GM10248 (cell line): ENCODE measurements around the gene RRAGD.

Source experiments
- CTCF ChIA-PET: fragments of 300-600 bp; sonication (Branson Sonifier 250); formaldehyde crosslinking; extraction: SDS; loops from one replicate; lab custom pipeline; 2021; ENCODE audit warnings: antibody characterized with exemption; lab: Yijun Ruan, JAX
- POLR2A ChIA-PET: fragments of 350-650 bp; sonication (Branson Sonifier 250); formaldehyde crosslinking; extraction: SDS; loops from one replicate; lab custom pipeline; 2020; ENCODE audit warnings: antibody characterized with exemption; lab: Yijun Ruan, JAX
- DNase-seq: peaks from one replicate; pipeline ENCODE4 v3.0.0; 2012; ENCODE audit errors: extremely low spot score
- TF ChIP-seq, protein P1 (sequence below): IDR thresholded peaks from 2 replicates; pipeline ENCODE4 v1.5.1; 2012; ENCODE audit warnings: mild to moderate bottlenecking, low read depth; ENCODE audit errors: extremely low read depth, missing control alignments, control extremely low read depth

RRAGD gene

GRCh38 chr6:89410231-89410761 is 1.8 kb downstream of the RRAGD start:
- no peak for DNase-seq
- ChIA-PET CTCF (interaction anchor here (2.2 to 6.8 kb wide), 3 partner anchors 22 to 43 kb away, joined by 12 to 26 read pairs (median 14); no protein-coding TSS in a partner anchor), POLR2A (no interaction called here)
- TF ChIP-seq, protein P1, sequence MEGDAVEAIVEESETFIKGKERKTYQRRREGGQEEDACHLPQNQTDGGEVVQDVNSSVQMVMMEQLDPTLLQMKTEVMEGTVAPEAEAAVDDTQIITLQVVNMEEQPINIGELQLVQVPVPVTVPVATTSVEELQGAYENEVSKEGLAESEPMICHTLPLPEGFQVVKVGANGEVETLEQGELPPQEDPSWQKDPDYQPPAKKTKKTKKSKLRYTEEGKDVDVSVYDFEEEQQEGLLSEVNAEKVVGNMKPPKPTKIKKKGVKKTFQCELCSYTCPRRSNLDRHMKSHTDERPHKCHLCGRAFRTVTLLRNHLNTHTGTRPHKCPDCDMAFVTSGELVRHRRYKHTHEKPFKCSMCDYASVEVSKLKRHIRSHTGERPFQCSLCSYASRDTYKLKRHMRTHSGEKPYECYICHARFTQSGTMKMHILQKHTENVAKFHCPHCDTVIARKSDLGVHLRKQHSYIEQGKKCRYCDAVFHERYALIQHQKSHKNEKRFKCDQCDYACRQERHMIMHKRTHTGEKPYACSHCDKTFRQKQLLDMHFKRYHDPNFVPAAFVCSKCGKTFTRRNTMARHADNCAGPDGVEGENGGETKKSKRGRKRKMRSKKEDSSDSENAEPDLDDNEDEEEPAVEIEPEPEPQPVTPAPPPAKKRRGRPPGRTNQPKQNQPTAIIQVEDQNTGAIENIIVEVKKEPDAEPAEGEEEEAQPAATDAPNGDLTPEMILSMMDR = no peak

- ChIA-PET POLR2A (no interaction called here), CTCF (interaction anchor here (1.3 to 6.8 kb wide), 2 partner anchors 23 to 38 kb away, joined by 3 to 26 read pairs; no protein-coding TSS in a partner anchor)
- TF ChIP-seq, protein P1 = no peak
- DNase-seq = no peak
Measured at GRCh38 chr6:89409461-89410035, 2.5 kb downstream of the RRAGD start.

GRCh38 chr6:89406141-89406540 is 5.9 kb downstream of the RRAGD start:
- DNase-seq = no peak
- POLR2A ChIA-PET = no interaction called here
- CTCF ChIA-PET = interaction anchor here (1.2 to 1.6 kb wide), 3 partner anchors 9 to 34 kb away, joined by 3 to 7 read pairs (median 4); no protein-coding TSS in a partner anchor
- TF ChIP-seq, protein P1 = no peak

DNA sequence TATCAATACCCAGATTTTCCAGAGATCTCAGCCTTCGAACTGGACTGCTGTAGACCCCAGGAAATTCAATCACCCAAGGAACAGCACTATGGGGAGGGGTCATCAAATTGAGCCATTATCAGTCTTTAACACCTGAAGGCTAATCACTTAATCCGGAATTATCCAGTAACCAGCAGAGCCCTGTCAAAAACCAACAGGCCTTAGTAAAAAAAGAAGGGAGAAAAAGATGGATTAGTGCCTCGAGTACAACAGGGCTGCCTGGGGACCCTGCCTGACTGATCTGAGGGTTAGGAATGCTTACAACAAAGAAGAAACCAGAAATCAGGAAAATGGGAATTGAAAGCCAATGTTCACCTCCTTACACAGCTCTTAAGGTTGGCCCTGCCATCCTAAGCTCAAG is 7.6 kb downstream of the RRAGD start:
- no peak for DNase-seq
- TF ChIP-seq, protein P1 = no peak
- POLR2A ChIA-PET = no interaction called here
- CTCF ChIA-PET = interaction anchor here (1.2 kb wide), 1 partner anchor 33 kb away, joined by 7 read pairs; no protein-coding TSS in a partner anchor

- TF ChIP-seq, protein P1 = no peak
- ChIA-PET CTCF (interaction anchor here (2.0 to 2.2 kb wide), 2 partner anchors 29 to 31 kb away, joined by 6 to 13 read pairs; no protein-coding TSS in a partner anchor), POLR2A (interaction anchor here (1.0 kb wide), 1 partner anchor 13 kb away, joined by 3 read pairs; no protein-coding TSS in a partner anchor)
- no peak for DNase-seq
Measured at GRCh38 chr6:89402776-89403175, 9.3 kb downstream of the RRAGD start.

- TF ChIP-seq, protein P1 = no peak
- ChIA-PET POLR2A (no interaction called here), CTCF (interaction anchor here (0.9 to 2.1 kb wide), 3 partner anchors 16 to 31 kb away, joined by 3 to 9 read pairs (median 6); no protein-coding TSS in a partner anchor)
- no peak for DNase-seq
Measured at GRCh38 chr6:89400912-89401399, 11.1 kb downstream of the RRAGD start.
